Activated CD8-positive, alpha-beta memory T cell treated with anti-CD3 and anti-CD28 coated beads, Interleukin-2, amount 50 U/mL, for 1 hour (primary cell): ENCODE measurements around the gene BAZ1B.
"Not testable (repeated sequence)": the region's sequence is repeated elsewhere in the genome, so short reads cannot be mapped to it uniquely, and the experiment has no call there.

Source experiments
- DNase-seq: peaks from one replicate; pipeline ENCODE4 v3.0.0-alpha.2; 2020; ENCODE audit errors: extremely low read depth

The BAZ1B gene

GRCh38 chr7:73447121-73447733 lies 74.9 kb downstream of the BAZ1B start:
- DNase-seq: no peak

DNA sequence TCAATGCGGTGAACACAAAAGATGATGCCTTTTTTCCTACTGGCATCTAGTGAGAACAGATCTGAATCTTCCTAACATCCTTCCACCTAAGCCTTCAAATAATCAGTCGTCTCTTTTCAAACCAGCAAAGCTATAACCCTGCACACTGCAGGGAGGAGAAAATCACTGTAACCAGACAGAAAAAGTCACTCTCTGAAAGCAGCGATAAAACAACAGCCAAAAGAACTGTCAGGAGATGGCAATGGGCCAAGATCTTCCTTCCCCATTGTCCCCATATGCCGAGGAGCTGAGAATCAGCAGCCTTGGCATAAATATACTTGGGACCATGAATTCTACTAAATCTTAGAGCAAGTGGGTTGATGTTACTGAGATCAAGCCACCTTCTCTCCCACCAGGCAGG lies 75.4 kb downstream of the BAZ1B start:
- no peak for DNase-seq

- DNase-seq: no peak
These were observed 78.4 kb downstream of the BAZ1B start for GRCh38 chr7:73443548-73444255.

DNA sequence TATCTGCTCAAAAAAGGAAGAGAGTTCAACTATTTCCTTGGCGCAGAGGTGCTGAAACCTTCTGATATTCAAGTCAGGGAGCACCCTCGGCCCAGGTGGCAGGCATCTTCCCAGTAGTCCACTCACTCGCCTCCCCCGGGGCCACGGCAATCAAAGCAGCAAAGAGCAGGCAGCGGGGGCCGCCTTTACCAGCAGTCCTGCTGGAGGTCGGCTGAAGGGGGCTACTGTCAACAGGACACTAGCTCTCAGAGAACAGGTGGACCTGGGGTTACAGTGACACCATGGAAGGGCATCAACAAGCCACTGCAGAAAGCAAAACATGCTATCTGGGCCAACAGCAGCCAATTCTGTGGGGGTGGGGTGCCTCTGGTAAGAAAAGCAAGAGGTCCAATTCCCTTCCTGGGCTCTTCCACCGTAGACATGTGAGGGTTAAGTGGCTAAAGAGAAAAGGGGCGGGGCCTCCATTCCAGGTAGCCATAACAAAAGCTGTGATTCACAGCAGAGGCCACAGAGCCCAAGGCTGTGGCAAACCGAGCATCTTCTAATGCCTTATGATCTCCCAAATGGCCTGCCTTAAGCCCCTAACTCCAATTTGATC lies 79.1 kb downstream of the BAZ1B start:
- no peak for DNase-seq

DNA sequence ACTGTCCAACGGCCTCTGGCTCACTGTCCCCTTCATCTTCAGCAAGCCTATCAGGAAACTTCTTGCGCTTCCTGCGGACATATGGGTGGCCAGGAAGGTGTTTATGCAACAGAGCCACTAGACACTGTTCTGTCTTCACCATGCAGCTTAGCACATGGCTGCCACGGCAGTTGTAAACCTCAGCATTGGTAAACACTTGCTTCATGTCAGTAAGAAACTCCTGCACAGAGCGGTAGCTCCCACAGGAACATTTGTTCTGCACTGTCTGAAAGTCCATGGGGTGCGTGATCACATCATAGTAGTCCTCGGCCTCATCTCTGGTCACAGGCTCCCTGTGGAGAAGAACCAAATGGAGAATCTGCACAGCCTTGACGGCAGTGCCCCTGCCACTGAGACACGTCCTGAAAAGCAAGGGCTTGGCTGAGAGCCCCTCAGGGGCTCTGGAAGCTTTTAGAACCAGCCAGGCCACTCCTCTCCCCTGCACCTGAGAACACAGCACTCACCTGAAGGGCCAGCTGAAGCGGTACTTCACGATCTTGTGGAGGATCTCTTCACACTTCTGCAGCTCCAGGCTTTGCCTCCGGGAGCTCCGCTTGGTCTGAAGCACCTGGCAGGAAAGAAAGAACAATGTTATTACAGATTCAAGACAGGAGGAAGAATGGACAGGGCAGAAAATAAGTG lies 79.7 kb downstream of the BAZ1B start:
- no peak for DNase-seq

DNA sequence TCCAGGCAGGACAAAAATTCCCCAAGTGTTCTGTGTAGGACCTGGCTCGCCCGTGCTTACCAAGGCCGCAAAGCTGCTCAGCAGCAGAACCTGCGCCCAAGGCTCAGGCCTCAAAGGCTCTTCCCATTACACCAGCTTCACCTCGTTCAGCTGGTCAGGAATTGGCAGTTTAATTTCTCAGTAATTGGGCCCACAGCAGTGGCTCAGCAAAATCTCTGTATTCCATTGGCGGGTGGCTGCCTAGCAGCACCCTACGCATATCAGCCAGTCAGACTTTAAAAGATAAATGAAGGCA lies 82.7 kb downstream of the BAZ1B start:
- no peak for DNase-seq

GRCh38 chr7:73438547-73439409 lies 83.3 kb downstream of the BAZ1B start:
- no peak for DNase-seq

- DNase-seq: no peak
These were observed 84.3 kb downstream of the BAZ1B start for GRCh38 chr7:73437621-73438416.

DNA sequence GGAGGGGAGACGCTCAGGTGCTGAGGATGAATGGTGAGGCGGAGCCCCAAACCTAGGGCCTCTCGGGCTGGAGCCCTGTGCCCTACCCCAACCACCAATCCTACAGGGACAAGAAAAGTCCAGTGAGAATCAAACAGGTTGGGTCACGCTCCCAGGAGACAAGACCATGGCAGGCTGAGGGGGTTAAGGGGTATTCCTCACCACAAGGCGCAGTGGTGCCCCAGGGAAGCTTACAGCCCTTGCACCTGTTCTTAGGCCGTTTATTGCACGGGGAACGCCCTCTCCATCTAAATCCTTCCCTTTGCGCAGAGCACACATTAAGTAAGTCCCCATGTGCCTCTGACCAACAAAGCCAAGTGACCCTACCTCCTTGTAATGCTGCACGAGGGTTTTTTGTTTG lies 85.0 kb downstream of the BAZ1B start:
- DNase-seq: no peak

DNA sequence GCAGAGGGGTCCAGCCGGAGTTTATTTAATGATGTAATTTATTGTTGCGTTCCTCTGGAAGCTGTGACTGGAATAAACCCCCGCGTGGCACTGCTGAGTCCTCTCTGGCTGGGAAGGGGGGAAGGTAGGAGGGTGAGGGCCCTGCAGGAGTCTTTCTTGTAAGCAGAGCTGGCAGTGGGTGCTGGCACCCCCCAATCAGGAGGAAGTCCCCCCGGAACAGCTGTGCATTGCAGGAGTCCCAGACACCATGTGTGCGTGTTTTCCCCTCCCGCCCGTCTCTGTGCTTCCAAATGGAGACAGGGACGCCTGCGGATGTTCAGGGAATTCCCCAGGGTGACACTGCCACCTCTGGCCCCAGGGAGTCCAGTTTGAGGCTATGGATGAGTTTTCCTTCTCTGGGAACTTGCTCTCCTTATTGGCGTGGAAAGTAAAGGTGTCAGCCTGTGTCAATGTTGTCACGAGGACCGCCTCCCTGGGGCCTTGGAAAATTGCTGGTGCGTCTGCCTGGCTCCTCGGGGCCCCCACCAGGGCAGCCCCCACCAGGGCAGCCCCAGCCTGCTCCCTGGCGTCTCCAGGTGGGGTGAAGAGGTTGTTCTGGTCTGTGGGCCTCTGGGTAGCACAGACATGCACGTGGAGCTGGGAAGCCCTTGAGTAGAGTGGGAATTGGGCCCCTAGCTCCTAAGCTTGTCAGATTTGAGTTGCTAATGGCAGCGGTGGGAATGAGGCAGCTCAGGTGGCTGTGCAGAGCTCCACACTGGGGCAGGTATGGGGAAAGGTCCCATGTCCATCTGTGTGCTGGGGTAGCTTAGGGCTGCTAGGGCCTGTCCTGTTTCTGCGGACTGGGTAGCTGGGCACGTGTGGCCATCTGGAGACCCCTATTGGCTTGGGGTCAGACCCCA lies 85.8 kb downstream of the BAZ1B start:
- no peak for DNase-seq

DNA sequence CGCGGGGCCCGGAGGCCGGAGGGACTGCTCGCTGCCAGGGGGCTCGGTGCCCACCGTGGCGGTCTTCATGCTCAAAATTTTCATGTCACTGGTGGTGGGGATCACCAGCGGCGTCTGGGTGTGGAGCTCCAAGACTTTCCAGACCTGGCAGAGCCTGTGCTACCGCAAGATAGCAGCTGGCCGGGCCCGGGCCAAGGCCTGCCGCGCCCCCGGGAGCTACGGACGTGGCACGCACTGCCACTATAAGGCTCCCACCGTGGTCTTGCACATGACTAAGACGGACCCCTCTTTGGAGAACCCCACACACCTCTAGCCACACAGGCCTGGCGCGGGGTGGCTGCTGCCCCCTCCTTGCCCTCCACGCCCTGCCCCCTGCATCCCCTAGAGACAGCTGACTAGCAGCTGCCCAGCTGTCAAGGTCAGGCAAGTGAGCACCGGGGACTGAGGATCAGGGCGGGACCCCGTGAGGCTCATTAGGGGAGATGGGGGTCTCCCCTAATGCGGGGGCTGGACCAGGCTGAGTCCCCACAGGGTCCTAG lies 86.6 kb downstream of the BAZ1B start:
- DNase-seq: no peak

DNA sequence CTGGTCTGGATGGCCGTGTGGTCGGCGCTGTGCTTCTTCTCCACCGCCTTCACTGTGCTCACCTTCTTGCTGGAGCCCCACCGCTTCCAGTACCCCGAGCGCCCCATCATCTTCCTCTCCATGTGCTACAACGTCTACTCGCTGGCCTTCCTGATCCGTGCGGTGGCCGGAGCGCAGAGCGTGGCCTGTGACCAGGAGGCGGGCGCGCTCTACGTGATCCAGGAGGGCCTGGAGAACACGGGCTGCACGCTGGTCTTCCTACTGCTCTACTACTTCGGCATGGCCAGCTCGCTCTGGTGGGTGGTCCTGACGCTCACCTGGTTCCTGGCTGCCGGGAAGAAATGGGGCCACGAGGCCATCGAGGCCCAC lies 87.4 kb downstream of the BAZ1B start:
- DNase-seq: no peak

DNA sequence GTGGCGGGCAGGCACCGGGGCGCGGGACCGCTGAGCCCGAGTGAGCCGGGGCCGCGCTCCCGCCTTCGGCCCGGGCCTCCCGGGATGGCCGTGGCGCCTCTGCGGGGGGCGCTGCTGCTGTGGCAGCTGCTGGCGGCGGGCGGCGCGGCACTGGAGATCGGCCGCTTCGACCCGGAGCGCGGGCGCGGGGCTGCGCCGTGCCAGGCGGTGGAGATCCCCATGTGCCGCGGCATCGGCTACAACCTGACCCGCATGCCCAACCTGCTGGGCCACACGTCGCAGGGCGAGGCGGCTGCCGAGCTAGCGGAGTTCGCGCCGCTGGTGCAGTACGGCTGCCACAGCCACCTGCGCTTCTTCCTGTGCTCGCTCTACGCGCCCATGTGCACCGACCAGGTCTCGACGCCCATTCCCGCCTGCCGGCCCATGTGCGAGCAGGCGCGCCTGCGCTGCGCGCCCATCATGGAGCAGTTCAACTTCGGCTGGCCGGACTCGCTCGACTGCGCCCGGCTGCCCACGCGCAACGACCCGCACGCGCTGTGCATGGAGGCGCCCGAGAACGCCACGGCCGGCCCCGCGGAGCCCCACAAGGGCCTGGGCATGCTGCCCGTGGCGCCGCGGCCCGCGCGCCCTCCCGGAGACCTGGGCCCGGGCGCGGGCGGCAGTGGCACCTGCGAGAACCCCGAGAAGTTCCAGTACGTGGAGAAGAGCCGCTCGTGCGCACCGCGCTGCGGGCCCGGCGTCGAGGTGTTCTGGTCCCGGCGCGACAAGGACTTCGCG lies 88.0 kb downstream of the BAZ1B start:
- DNase-seq: no peak

- DNase-seq: no peak
These were observed 89.4 kb downstream of the BAZ1B start for GRCh38 chr7:73432676-73433075.

DNA sequence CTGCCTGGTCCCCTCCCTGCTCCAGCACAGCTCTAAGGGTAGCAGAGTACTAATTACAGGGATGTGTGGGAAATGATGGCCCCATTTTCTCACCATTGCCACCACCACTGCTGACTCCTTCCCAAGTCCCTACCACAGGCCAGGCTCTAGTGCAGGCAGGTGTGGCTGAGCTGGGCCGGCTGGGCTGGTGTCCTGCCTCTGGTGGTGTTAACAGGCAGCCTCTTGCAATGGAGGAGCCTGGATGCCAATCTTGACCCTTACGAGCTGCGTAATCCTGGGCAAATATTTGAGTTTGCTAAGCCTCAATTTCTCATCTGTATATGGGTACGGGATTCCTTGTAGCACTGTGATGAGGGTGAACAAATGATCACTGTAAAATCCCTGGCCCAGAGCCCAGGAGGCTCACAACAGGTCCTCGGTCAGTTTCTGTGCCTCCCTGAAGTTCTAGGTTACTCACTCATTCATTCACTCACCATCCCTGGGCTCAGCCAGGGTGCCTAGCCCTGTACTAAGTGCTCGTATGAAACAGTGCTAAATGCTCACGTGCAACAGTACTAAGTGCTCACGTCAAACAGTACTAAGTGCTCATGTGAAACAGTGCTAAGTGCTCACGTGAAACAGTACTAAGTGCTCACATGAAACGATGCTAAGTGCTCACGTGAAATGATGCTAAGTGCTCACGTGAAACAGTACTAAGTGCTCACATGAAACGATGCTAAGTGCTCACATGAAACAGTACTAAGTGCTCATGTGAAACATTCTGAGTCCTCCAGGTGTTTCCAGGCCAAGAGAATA lies 90.9 kb downstream of the BAZ1B start:
- DNase-seq: no peak

GRCh38 chr7:73430540-73430939 lies 91.6 kb downstream of the BAZ1B start:
- not testable (repeated sequence) for DNase-seq

DNA sequence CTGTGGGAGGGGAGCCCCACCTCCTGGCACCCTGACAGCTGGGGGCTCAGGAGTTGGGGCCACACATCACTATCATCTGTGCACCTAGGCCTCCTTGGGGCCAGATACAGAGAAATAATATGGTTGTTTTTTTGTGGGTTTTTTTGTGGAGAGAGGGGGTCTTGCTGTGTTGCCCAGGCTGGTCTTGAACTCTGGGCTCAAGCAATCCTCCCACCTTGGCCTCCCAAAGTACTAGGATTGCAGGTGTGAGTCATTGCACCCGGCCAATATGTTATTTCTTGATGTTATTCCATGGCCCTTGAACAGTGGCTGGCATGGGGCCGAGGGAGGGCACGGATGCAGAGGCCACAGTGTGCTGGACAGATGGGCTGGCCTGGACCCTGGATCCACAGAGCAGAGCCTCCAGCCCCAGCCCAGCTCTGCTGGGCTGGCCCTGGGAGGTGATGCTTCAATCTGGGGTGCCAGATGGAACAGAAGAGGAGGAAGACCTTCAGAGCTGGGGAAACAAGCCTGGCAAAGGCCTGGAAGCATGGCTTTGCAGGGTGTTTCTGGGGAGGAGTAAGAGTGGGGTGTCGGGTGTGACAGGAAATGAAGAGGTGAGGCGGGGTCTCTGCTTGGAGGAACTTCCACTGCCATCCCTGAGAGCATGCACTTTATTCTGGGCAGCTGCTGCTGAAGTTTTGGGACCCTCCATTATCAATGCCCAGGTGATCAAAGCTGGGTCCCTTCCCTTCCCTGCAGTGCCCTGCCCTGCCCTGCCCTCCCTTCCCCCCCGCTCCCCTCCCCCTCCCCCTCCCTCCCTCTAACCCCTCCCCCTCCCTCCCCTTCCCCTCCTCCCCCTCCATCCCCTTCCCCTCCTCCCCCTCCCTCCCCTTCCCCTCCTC lies 92.2 kb downstream of the BAZ1B start:
- DNase-seq: no peak
